ENCODE data around the gene TEX10. TPM values are rescaled to one million over a fixed set of nuclear protein-coding genes. Genes with fewer than 3 reads are reported as not detected.

TEX10 gene
- total RNA-seq, 1 experiment from 2014 or later, result 17.7 TPM

DNA sequence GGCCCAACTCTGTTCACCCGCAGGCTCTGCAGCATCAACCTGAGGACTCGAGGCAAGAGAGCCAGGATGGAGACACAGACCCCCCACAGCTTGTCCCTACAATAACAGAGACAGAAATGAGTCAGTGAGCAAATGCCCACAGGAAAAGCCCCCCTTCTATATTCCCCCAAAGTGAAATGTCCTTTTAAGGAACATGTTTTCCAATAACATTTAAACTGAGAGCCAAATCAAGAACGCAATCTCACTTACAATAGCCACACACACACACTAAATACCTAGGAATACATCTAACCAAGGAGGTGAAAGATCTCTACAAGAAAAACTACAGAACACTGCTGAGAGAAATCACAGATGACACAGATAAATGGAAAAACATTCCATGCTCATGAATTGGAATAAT, 49.0 kb downstream of the TEX10 start:
- H3K4me3 Mint-ChIP-seq (ENCODE audit: low read depth, unreplicated experiment), result no peak overlapping the region
- TF ChIP-seq, protein P1, sequence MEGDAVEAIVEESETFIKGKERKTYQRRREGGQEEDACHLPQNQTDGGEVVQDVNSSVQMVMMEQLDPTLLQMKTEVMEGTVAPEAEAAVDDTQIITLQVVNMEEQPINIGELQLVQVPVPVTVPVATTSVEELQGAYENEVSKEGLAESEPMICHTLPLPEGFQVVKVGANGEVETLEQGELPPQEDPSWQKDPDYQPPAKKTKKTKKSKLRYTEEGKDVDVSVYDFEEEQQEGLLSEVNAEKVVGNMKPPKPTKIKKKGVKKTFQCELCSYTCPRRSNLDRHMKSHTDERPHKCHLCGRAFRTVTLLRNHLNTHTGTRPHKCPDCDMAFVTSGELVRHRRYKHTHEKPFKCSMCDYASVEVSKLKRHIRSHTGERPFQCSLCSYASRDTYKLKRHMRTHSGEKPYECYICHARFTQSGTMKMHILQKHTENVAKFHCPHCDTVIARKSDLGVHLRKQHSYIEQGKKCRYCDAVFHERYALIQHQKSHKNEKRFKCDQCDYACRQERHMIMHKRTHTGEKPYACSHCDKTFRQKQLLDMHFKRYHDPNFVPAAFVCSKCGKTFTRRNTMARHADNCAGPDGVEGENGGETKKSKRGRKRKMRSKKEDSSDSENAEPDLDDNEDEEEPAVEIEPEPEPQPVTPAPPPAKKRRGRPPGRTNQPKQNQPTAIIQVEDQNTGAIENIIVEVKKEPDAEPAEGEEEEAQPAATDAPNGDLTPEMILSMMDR (IDR thresholded peaks at IDR 0.05; ENCODE audit: unreplicated experiment), result no peak
- H3K27me3 Mint-ChIP-seq (ENCODE audit: unreplicated experiment), result no peaks in the 10 kb centered on the region
- H3K4me1 Mint-ChIP-seq (ENCODE audit: low read depth, unreplicated experiment), result no peaks in the 10 kb centered on the region
- no TSS peak for BruUV-seq (replicated peaks)
- no peak overlapping the region for H3K27ac Mint-ChIP-seq (ENCODE audit: unreplicated experiment)
- peaks cover 20% of the 10 kb centered on the region for H3K36me3 Mint-ChIP-seq (ENCODE audit: insufficient read depth, unreplicated experiment)
- no peaks in the 10 kb centered on the region for H3K9me3 Mint-ChIP-seq (ENCODE audit: low read depth, unreplicated experiment)
- CTCF ChIA-PET, result interaction anchor here (0.5 kb wide), 1 partner anchor 10 kb away, joined by 3 read pairs; no protein-coding TSS in a partner anchor
- no peak for DNase-seq
- intact Hi-C loops (cut with micrococcal nuclease; ENCODE audit: unreplicated experiment), result no loop called here

DNA sequence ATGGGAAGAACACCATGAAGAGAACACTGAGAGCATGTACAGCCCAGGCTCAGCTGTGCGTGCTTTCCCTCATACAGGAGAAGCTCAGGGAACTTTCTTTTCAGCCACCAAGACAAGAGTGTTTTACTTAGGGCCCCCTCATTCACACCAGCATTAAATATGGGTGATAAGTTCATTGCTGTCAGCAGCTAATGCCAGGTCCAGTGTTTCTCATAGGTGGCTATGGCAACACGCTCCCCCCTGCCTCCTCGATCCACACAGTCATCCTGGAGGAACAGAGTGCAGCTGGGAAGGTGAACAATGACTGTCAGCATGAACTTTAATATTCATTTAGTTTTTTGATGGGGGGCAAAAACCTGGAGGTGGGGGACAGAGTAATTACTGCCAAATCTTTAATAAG, 54.4 kb downstream of the TEX10 start:
- CTCF ChIA-PET, result no interaction called here

DNA sequence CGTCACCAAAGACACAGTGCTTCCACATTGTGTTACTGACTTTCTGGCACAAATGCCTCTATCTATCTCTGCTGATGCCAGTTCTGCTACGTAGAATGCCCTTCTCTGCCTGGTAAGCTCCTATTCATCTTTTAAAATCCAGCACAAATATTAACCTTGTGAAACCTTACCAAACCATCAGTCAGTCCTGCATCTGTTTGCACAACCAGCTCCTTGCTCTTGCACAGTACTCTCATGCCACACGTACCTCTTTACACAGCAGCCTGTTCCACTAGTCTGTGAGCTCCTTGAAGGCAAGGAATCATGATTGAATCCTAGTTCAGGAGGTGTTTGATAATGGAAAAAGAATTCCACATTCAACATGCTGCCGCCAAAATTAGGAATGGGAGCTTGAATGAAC, 56.3 kb downstream of the TEX10 start:
- H3K36me3 Mint-ChIP-seq (ENCODE audit: insufficient read depth, unreplicated experiment), result peaks cover 5% of the 10 kb centered on the region
- BruUV-seq (replicated peaks), result no TSS peak
- intact Hi-C loops (cut with micrococcal nuclease; ENCODE audit: unreplicated experiment), result no loop called here
- no peak overlapping the region for H3K27ac Mint-ChIP-seq (ENCODE audit: unreplicated experiment)
- TF ChIP-seq, protein P1 (IDR thresholded peaks at IDR 0.05; ENCODE audit: unreplicated experiment), result no peak
- no peak overlapping the region for H3K4me3 Mint-ChIP-seq (ENCODE audit: low read depth, unreplicated experiment)
- peaks cover 8% of the 10 kb centered on the region for H3K4me1 Mint-ChIP-seq (ENCODE audit: low read depth, unreplicated experiment)
- CTCF ChIA-PET, result no interaction called here
- H3K27me3 Mint-ChIP-seq (ENCODE audit: unreplicated experiment), result no peaks in the 10 kb centered on the region
- no peaks in the 10 kb centered on the region for H3K9me3 Mint-ChIP-seq (ENCODE audit: low read depth, unreplicated experiment)
- DNase-seq, result no peak

More for the DNA sequence above, 54.4 kb downstream of the TEX10 start:
- Mint-ChIP-seq H3K27me3 (ENCODE audit: unreplicated experiment) (no peaks in the 10 kb centered on the region), H3K9me3 (ENCODE audit: low read depth, unreplicated experiment) (no peaks in the 10 kb centered on the region), H3K4me3 (ENCODE audit: low read depth, unreplicated experiment) (no peak overlapping the region), H3K27ac (ENCODE audit: unreplicated experiment) (no peak overlapping the region), H3K36me3 (ENCODE audit: insufficient read depth, unreplicated experiment) (peaks cover 16% of the 10 kb centered on the region), H3K4me1 (ENCODE audit: low read depth, unreplicated experiment) (peaks cover 8% of the 10 kb centered on the region)
- TF ChIP-seq, protein P1 (IDR thresholded peaks at IDR 0.05; ENCODE audit: unreplicated experiment), result no peak
- no TSS peak for BruUV-seq (replicated peaks)
- DNase-seq, result no peak
- intact Hi-C loops (cut with micrococcal nuclease; ENCODE audit: unreplicated experiment), result no loop called here

DNA sequence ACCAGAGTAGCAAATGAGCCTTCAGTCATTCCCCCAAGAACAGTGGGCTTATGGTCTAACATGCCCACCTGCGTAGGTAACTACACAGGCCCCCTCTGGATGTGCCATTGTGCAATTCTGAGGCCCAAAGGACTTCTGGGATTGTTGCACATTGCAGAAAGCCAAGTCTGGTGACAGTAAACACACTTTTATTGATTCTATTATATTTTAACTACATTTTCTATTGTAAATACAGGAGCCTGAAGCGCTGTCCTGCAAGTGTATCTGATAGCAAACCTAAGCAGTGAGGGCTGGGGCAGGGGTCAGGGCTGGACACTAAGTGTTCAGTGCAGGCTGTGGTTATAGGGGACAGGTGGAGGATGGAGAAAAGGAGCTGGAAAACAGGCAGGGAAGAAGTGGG, 57.5 kb downstream of the TEX10 start:
- Mint-ChIP-seq H3K27me3 (ENCODE audit: unreplicated experiment) (no peaks in the 10 kb centered on the region), H3K4me1 (ENCODE audit: low read depth, unreplicated experiment) (peaks cover 8% of the 10 kb centered on the region), H3K36me3 (ENCODE audit: insufficient read depth, unreplicated experiment) (peaks cover 5% of the 10 kb centered on the region), H3K9me3 (ENCODE audit: low read depth, unreplicated experiment) (no peaks in the 10 kb centered on the region), H3K27ac (ENCODE audit: unreplicated experiment) (peak overlapping the region; percentile 23), H3K4me3 (ENCODE audit: low read depth, unreplicated experiment) (no peak overlapping the region)
- intact Hi-C loops (cut with micrococcal nuclease; ENCODE audit: unreplicated experiment), result no loop called here
- no peak for DNase-seq
- BruUV-seq (replicated peaks), result no TSS peak
- TF ChIP-seq, protein P1 (IDR thresholded peaks at IDR 0.05; ENCODE audit: unreplicated experiment), result no peak
- CTCF ChIA-PET, result no interaction called here

Measured in Calu3 (cell line).